Lower leg skin (tissue), 4 donors: Measurements from ENCODE around the gene NAA60. TPM values are rescaled to one million over a fixed set of nuclear protein-coding genes. Genes with fewer than 3 reads are reported as not detected.

Experiments
- DNase-seq, 2 donors: peaks; one replicate each; pipeline ENCODE4 v3.0.0-alpha.2; 2019; ENCODE audit warnings: low spot score in 2 of 2
- H3K4me3 ChIP-seq: fragments of 200-600 bp; sonication (generic); 2 replicates; pipeline ENCODE4 v1.5.1; 2017; ENCODE audit warnings: mild to moderate bottlenecking, low read depth; ENCODE audit not compliant: poor library complexity, severe bottlenecking
- POLR2A ChIP-seq, 2 donors: fragments of 450-650 bp; IDR thresholded peaks; one replicate each; pipeline ENCODE4 v1.6.1; 2016 to 2017; ENCODE audit warnings: antibody characterized with exemption in 2 of 2, mild to moderate bottlenecking in 1 of 2, moderate library complexity in 1 of 2
- WGBS, 2 donors: methylation state at CpG; one replicate each; pipeline ENCODE4 v1.1.5; 2018; 5-methylcytosine and 5-hydroxymethylcytosine counted together
- intact Hi-C: fragments of 100-400 bp; cut with DNase I; formaldehyde crosslinking; loops from one replicate; pipeline ENCODE4 v1.15.0; 2023; ENCODE audit warnings: low total_unique reads
- total RNA-seq, 4 donors: library from RNA; depleted of rRNA; stranded (reverse); fragments of >200 nt; gene quantifications; one replicate each; pipeline ENCODE4 v1.1.0, GENCODE V29; 2016
- TF ChIP-seq, protein P1 (sequence below), 3 donors: fragments of 450-650 bp; IDR thresholded peaks; one replicate each; pipeline ENCODE4 v1.5.1; 2016; ENCODE audit warnings: antibody characterized with exemption in 3 of 3, mild to moderate bottlenecking in 3 of 3, moderate library complexity in 2 of 3

NAA60 gene
- total RNA-seq, 4 donors from 2014 or later: 21.2 to 42.2 (median 24.8) TPM

DNA sequence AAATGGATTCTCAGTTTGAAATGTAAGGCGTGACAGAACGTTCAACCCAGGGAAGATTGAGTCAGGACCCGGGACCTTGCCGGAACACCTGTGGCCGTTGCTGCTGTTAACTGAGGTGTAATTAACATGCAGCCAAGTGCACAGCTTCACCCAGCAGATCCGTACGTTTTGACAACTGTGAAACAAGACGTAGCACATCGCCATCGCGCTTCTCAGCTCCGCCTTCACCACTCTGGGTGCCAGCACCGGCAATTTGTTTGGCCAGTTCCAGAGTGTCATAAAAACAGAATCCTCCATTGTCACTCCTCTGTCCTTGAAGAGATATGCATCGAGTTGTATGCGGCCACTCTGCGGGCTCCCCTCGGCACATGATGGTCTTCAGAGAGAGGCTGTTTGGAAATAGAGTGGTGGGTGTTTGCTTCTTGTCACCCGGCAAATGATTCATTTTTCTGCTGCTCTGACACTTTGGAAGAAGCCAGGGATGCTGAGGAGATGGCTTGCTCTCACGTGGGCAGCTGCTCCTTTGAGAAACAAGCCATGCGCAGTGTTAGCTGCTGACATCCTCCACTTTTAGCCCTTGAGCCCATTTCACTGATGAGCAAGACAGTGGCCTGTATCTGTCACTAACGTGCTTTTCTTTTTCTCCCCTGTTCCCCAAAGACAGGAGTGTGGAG, 22.6 kb downstream of the NAA60 start:
- no peak overlapping the region for H3K4me3 ChIP-seq
- DNase-seq: no peak
- intact Hi-C loops: no loop called here
- TF ChIP-seq, protein P1, sequence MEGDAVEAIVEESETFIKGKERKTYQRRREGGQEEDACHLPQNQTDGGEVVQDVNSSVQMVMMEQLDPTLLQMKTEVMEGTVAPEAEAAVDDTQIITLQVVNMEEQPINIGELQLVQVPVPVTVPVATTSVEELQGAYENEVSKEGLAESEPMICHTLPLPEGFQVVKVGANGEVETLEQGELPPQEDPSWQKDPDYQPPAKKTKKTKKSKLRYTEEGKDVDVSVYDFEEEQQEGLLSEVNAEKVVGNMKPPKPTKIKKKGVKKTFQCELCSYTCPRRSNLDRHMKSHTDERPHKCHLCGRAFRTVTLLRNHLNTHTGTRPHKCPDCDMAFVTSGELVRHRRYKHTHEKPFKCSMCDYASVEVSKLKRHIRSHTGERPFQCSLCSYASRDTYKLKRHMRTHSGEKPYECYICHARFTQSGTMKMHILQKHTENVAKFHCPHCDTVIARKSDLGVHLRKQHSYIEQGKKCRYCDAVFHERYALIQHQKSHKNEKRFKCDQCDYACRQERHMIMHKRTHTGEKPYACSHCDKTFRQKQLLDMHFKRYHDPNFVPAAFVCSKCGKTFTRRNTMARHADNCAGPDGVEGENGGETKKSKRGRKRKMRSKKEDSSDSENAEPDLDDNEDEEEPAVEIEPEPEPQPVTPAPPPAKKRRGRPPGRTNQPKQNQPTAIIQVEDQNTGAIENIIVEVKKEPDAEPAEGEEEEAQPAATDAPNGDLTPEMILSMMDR (IDR thresholded peaks at IDR 0.05): no peak
- TF ChIP-seq POLR2A (IDR thresholded peaks at IDR 0.05): no peak
- 83 to 86% methylated on average over 21 of the region's 21 CpGs for WGBS, 2 donors

DNA sequence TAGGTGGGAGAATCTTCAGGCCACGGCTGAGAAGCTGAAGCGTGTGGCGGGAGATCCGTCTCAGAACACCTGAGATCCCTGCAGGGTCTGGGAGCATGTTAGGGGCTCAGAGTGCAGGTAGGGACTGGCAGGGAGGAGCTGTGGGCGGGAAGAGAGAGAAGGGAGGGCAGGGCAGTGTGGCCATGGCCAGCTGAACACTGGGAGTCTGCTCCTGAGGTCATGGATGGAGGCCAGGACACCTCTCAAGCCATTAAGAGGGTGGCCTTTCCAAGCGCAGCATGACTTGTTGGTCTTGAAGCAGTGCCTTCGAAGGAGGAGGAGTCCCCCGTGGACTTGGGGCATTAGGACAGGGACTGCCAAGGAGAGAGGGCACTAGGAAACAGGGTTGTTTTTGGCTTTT, 23.7 kb downstream of the NAA60 start:
- intact Hi-C loops: no loop called here
- TF ChIP-seq, protein P1 (IDR thresholded peaks at IDR 0.05): no peak
- no peak for TF ChIP-seq POLR2A (IDR thresholded peaks at IDR 0.05)
- WGBS, 2 donors: 96 to 98% methylated on average over 6 to 8 of the region's 8 CpGs
- H3K4me3 ChIP-seq: no peak overlapping the region
- no peak for DNase-seq

DNA sequence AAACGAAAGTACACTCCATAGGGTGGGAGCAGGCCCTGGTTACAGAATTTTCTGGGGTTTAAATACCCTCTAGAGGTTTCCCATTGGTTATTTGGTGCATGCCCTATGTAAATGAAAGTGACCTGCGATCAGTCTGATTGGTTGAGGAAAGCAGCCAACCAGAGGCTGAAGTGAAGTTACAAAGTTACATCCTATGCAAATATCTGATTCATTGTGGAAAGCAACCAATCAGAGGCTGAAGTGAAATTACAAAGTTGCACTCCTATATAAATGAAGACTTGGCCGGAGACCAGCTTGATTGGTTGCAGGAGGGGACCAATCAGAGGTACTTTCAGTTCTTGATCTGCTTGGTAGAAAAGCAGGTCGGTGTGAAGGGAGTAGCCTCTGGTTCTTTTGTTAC, 24.4 kb downstream of the NAA60 start:
- no peak for TF ChIP-seq POLR2A (IDR thresholded peaks at IDR 0.05)
- TF ChIP-seq, protein P1 (IDR thresholded peaks at IDR 0.05): no peak
- no peak for DNase-seq
- intact Hi-C loops: no loop called here
- H3K4me3 ChIP-seq: no peak overlapping the region
- 76 to 77% methylated on average over 4 of the region's 4 CpGs for WGBS, 2 donors

DNA sequence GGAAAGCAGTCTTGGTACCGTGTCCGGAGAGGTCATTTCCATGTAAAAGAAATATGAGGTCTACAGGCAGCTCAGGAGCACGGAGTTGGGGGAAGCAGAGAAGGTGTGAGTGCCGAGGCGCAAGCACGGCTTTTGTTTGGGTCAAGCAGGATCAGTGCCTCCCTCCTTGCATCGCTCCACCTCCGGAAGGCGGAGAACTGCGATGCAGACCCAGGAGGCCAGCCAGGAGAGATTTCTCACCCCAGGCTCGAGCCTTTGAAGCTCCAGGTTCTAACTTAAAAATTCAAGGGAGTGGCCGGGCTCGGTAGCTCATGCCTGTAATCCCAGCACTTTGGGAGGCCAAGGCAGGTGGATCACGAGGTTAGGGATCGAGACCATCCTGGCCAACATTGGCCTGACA, 25.0 kb downstream of the NAA60 start:
- DNase-seq: no peak
- intact Hi-C loops: no loop called here
- H3K4me3 ChIP-seq: no peak overlapping the region
- WGBS, 2 donors: 72 to 77% methylated on average over 14 to 15 of the region's 15 CpGs
- TF ChIP-seq, protein P1 (IDR thresholded peaks at IDR 0.05): no peak
- no peak for TF ChIP-seq POLR2A (IDR thresholded peaks at IDR 0.05)

DNA sequence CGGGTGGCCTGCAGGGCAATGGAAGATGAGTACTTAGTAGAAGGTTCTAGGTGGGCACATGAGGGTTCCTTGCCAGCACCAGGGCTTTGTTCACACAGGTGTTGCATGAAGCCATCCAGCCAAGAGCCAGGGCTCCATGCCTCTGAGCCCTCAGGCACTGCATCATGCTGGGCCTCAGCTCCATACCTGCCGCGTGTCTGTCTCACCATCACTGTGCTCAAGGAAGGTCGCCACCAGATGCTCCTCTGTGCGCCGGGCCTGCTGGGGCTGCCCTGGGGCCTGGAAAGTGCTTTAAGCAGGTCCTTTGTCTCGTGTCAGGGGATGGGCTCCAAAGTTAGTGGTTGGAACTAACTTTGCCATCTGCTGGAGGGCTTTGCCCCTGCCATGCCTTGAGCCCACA, 26.3 kb downstream of the NAA60 start:
- TF ChIP-seq POLR2A (IDR thresholded peaks at IDR 0.05): no peak
- TF ChIP-seq, protein P1 (IDR thresholded peaks at IDR 0.05): no peak
- H3K4me3 ChIP-seq: no peak overlapping the region
- DNase-seq: no peak
- intact Hi-C loops: no loop called here
- 76 to 86% methylated on average over 1 to 7 of the region's 7 CpGs for WGBS, 2 donors

DNA sequence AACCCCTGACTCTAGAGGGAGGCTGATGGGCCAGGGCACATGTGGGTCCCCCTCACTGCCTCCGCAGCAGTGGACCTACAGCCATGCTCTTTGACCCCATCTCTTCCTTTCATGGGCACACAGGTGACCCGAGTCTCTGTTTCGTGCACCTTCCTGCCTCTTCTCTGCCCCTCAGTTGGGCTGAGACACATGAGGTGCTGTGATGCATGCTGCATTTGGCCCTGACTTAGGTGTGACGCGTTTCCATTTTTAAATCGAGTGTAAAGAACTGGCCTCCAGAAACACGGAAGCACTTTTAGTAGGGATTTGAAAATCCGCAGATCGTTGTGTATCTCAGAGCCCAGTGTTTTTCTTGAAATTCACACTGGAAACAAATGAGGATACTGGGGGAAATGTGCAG, 27.2 kb downstream of the NAA60 start:
- 91 to 96% methylated on average over 9 of the region's 9 CpGs for WGBS, 2 donors
- no peak overlapping the region for H3K4me3 ChIP-seq
- intact Hi-C loops: no loop called here
- TF ChIP-seq, protein P1 (IDR thresholded peaks at IDR 0.05): no peak
- TF ChIP-seq POLR2A (IDR thresholded peaks at IDR 0.05): no peak
- DNase-seq: no peak
